HCT116 (cell line): ENCODE measurements around the gene HSP90AA1. TPM values are rescaled to one million over a fixed set of nuclear protein-coding genes. Genes with fewer than 3 reads are reported as not detected.

Experiments
- ATAC-seq: fragments of 200-7000 bp; cut with Tn5 transposase; 2 replicates; pipeline ENCODE4 v1.9.1; 2020; ENCODE audit warnings: mild to moderate bottlenecking, moderate library complexity
- BruUV-seq: library from RNA; stranded (reverse); fragments of 400-500 nt; replicated peaks from 2 replicates; lab custom pipeline; 2021; lab: Mats Ljungman, UMichigan
- CTCF ChIA-PET: fragments of 300-600 bp; sonication (Branson Sonifier 250); formaldehyde crosslinking; loops from one replicate; lab custom pipeline; 2021; ENCODE audit warnings: antibody characterized with exemption; lab: Charles Lee
- POLR2A ChIA-PET: fragments of 300-600, 350-600 bp; sonication (Branson Sonifier 250); formaldehyde crosslinking; loops from one replicate; lab custom pipeline; 2021; ENCODE audit warnings: antibody characterized with exemption; lab: Charles Lee
- RAD21 ChIA-PET, 2 experiments: fragments of 300-600 bp; sonication (Branson Sonifier 250); formaldehyde crosslinking; loops; one replicate each; lab custom pipeline; 2023; ENCODE audit warnings: low total read pairs in 2 of 2; ENCODE audit not compliant: uncharacterized antibody in 2 of 2, unreplicated experiment in 2 of 2, low non-redundant PET in 1 of 2; lab: Charles Lee
- DNase-seq: peaks from one replicate; pipeline ENCODE4 v3.0.0-alpha.2; 2010; ENCODE audit warnings: low read depth, low spot score
- H2AFZ ChIP-seq: fragments of 200-600 bp; shearing (Covaris generic), sonication (generic); 2 replicates; pipeline ENCODE4 v1.6.1; 2017; ENCODE audit warnings: low read depth, mixed run types, mixed read lengths, antibody characterized with exemption, low read length; ENCODE audit not compliant: poor library complexity, severe bottlenecking
- H3K27ac ChIP-seq: 2 replicates; pipeline ENCODE4 v1.5.1; 2012; ENCODE audit warnings: low read depth, low read length
- H3K27me3 ChIP-seq: fragments of 200-600 bp; sonication (generic); 2 replicates; pipeline ENCODE4 v1.6.1; 2016; ENCODE audit warnings: mixed run types, low read length, mixed read lengths; ENCODE audit not compliant: insufficient read depth
- H3K36me3 ChIP-seq, 2 experiments: fragments of 200-500 bp in 1 of 2; fragments of 200-600 bp in 1 of 2; sonication (Bioruptor generic) in 1 of 2; sonication (generic) in 1 of 2; 2 replicates each; pipeline versions ENCODE4 v1.5.1 to v1.6.1; 2014 to 2016; ENCODE audit warnings: low read length in 2 of 2, inconsistent platforms in 1 of 2, mixed read lengths in 1 of 2, mixed run types in 1 of 2; ENCODE audit not compliant: insufficient read depth in 2 of 2, control insufficient read depth in 1 of 2
- H3K4me1 ChIP-seq, 2 experiments: fragments of 200-600 bp in 1 of 2; sonication (generic) in 1 of 2; 2 replicates each; pipeline versions ENCODE4 v1.5.1 to v1.6.1; 2012 to 2017; ENCODE audit warnings: low read length in 2 of 2, inconsistent platforms in 1 of 2, mild to moderate bottlenecking in 1 of 2, mixed read lengths in 1 of 2, mixed run types in 1 of 2, moderate library complexity in 1 of 2; ENCODE audit not compliant: insufficient read depth in 2 of 2, control insufficient read depth in 1 of 2
- H3K4me2 ChIP-seq: fragments of 200-600 bp; sonication (generic); 2 replicates; pipeline ENCODE4 v1.6.1; 2017; ENCODE audit warnings: mixed run types, low read length, mixed read lengths
- H3K4me3 ChIP-seq, 2 experiments: fragments of 200-600 bp in 1 of 2; sonication (generic) in 1 of 2; replicated peaks in 1 of 2; 2 replicates each; pipeline ENCODE4 v1.5.1; 2011 to 2016; ENCODE audit warnings: low read length in 2 of 2, control low read depth in 1 of 2, low read depth in 1 of 2, mild to moderate bottlenecking in 1 of 2, mixed read lengths in 1 of 2, mixed run types in 1 of 2
- H3K79me2 ChIP-seq: fragments of 200-600 bp; sonication (generic); 2 replicates; pipeline ENCODE4 v1.6.1; 2017; ENCODE audit warnings: mild to moderate bottlenecking, mixed run types, low read length, moderate library complexity, mixed read lengths; ENCODE audit not compliant: insufficient read depth
- H3K9ac ChIP-seq: fragments of 200-600 bp; sonication (generic); 2 replicates; pipeline ENCODE4 v1.6.1; 2016; ENCODE audit warnings: low read length, mixed read lengths
- H3K9me2 ChIP-seq: fragments of 200-600 bp; sonication (generic), shearing (Covaris generic); 2 replicates; pipeline ENCODE4 v1.6.1; 2017; ENCODE audit warnings: mixed run types, mild to moderate bottlenecking, moderate library complexity; ENCODE audit not compliant: insufficient read depth
- H3K9me3 ChIP-seq, 2 experiments: fragments of 200-500 bp in 1 of 2; fragments of 200-600 bp in 1 of 2; sonication (Bioruptor generic) in 1 of 2; sonication (generic) in 1 of 2; 2 replicates each; pipeline ENCODE4 v1.6.1; 2014 to 2017; ENCODE audit warnings: low read length in 2 of 2, mixed read lengths in 2 of 2, inconsistent platforms in 1 of 2, low read depth in 1 of 2, mild to moderate bottlenecking in 1 of 2, mixed run types in 1 of 2, moderate library complexity in 1 of 2; ENCODE audit not compliant: control insufficient read depth in 1 of 2, insufficient read depth in 1 of 2
- H4K20me1 ChIP-seq: fragments of 200-600 bp; sonication (generic), shearing (Covaris generic); 2 replicates; pipeline ENCODE4 v1.6.1; 2017; ENCODE audit warnings: mixed run types, mild to moderate bottlenecking, moderate library complexity; ENCODE audit not compliant: insufficient read depth
- CBX3 ChIP-seq: IDR thresholded peaks from 2 replicates; pipeline ENCODE4 v1.6.1; 2012; ENCODE audit warnings: low read depth
- CEBPB ChIP-seq: IDR thresholded peaks from 2 replicates; pipeline ENCODE4 v1.6.1; 2012; ENCODE audit warnings: low read depth
- EGR1 ChIP-seq: IDR thresholded peaks from 2 replicates; pipeline ENCODE4 v1.6.1; 2012; ENCODE audit warnings: low read depth
- ELF1 ChIP-seq: IDR thresholded peaks from 2 replicates; pipeline ENCODE4 v1.6.1; 2012; ENCODE audit warnings: low read depth, borderline replicate concordance
- EZH2 ChIP-seq: fragments of 200-600 bp; sonication (generic); IDR thresholded peaks from 2 replicates; pipeline ENCODE4 v1.6.1; 2017; ENCODE audit warnings: antibody characterized with exemption, mixed run types
- EZH2phosphoT487 ChIP-seq: fragments of 200-600 bp; IDR thresholded peaks from 2 replicates; pipeline ENCODE4 v1.6.1; 2018; ENCODE audit warnings: antibody characterized with exemption, borderline replicate concordance
- FOSL1 ChIP-seq: IDR thresholded peaks from 2 replicates; pipeline ENCODE4 v1.6.1; 2012; ENCODE audit warnings: low read depth
- JUND ChIP-seq: IDR thresholded peaks from 2 replicates; pipeline ENCODE4 v1.6.1; 2012
- POLR2A ChIP-seq: IDR thresholded peaks from 2 replicates; pipeline ENCODE4 v1.7.0; 2011; ENCODE audit warnings: borderline replicate concordance; ENCODE audit not compliant: insufficient read depth, insufficient read length; ENCODE audit errors: extremely low read depth
- POLR2AphosphoS5 ChIP-seq: IDR thresholded peaks from 2 replicates; pipeline ENCODE4 v1.6.1; 2011; ENCODE audit warnings: mild to moderate bottlenecking, low read depth, low read length, moderate library complexity
- RAD21 ChIP-seq: IDR thresholded peaks from 2 replicates; pipeline ENCODE4 v1.6.1; 2012; ENCODE audit warnings: low read depth, mild to moderate bottlenecking
- REST ChIP-seq: IDR thresholded peaks from 2 replicates; pipeline ENCODE4 v1.6.1; 2012; ENCODE audit warnings: low read depth
- SIN3A ChIP-seq: IDR thresholded peaks from 2 replicates; pipeline ENCODE4 v1.6.1; 2012; ENCODE audit warnings: low read depth
- SP1 ChIP-seq: IDR thresholded peaks from 2 replicates; pipeline ENCODE4 v1.6.1; 2012; ENCODE audit warnings: low read depth
- SRF ChIP-seq: IDR thresholded peaks from 2 replicates; pipeline ENCODE4 v1.6.1; 2012; ENCODE audit warnings: low read depth
- TCF7L2 ChIP-seq: IDR thresholded peaks from 2 replicates; pipeline ENCODE4 v1.7.0; 2011; ENCODE audit warnings: borderline replicate concordance, inconsistent platforms; ENCODE audit not compliant: insufficient read depth, insufficient read length; ENCODE audit errors: extremely low read depth
- YY1 ChIP-seq: IDR thresholded peaks from 2 replicates; pipeline ENCODE4 v1.6.1; 2011; ENCODE audit warnings: low read length, low read depth, moderate library complexity, mild to moderate bottlenecking; ENCODE audit not compliant: insufficient replicate concordance; ENCODE audit errors: extremely low read depth
- ZFX ChIP-seq: fragments of 450-650 bp; IDR thresholded peaks from 2 replicates; pipeline ENCODE4 v1.6.1; 2017
- ZNF274 ChIP-seq: fragments of 200-500 bp; sonication (Bioruptor generic); IDR thresholded peaks from 2 replicates; pipeline ENCODE4 v1.6.1; 2014; ENCODE audit warnings: mild to moderate bottlenecking, low read depth, low read length, inconsistent platforms
- intact Hi-C: fragments of 100-400 bp; cut with micrococcal nuclease; formaldehyde crosslinking; loops from 2 replicates; pipeline ENCODE4 v1.10.0; 2022
- total RNA-seq: library from RNA; stranded (reverse); gene quantifications from one replicate; pipeline ENCODE4 v1.2.1, GENCODE V29; 2021; ENCODE audit not compliant: unreplicated experiment
- TF ChIP-seq, protein P1 (sequence below): IDR thresholded peaks from 2 replicates; pipeline ENCODE4 v1.6.1; 2012
- TF ChIP-seq, protein P2 (sequence below): IDR thresholded peaks from 2 replicates; pipeline ENCODE4 v1.6.1; 2012
- TF ChIP-seq, protein P3 (sequence below): IDR thresholded peaks from 2 replicates; pipeline ENCODE4 v1.6.1; 2011; ENCODE audit warnings: mild to moderate bottlenecking, low read length, moderate library complexity; ENCODE audit not compliant: insufficient replicate concordance; ENCODE audit errors: extremely low read depth

Gene HSP90AA1
- total RNA-seq, 1 experiment from 2014 or later: 1,380 TPM

- Histone ChIP-seq H3K9me3 (peaks cover 0 to 8% of the 10 kb centered on the region in 2 experiments; a peak in 1 of 4 replicates), H3K9ac (peak overlapping the region; percentile 52), H3K27ac (peak overlapping the region; percentile 98), H3K4me2 (peak overlapping the region; percentile 61), H3K4me1 (peaks cover 31 to 36% of the 10 kb centered on the region in 2 experiments), H3K79me2 (no peaks in the 10 kb centered on the region), H3K4me3 (0 out of 4 replicates have a peak overlapping the region, but pooled peaks of 1 of the 2 experiments have one; percentile 17), H2AFZ (peak overlapping the region; percentile 60), H4K20me1 (no peaks in the 10 kb centered on the region), H3K27me3 (no peaks in the 10 kb centered on the region), H3K9me2 (no peaks in the 10 kb centered on the region), H3K36me3 (no peaks in the 10 kb centered on the region)
- DNase-seq (peak; percentile 94), ATAC-seq (peak; percentile 89)
- ChIA-PET CTCF (interaction anchor here (2.3 kb wide), 1 partner anchor 25 kb away, joined by 6 read pairs; no protein-coding TSS in a partner anchor), POLR2A (interaction anchor here (1.0 to 1.5 kb wide), 3 partner anchors 8 to 20 kb away, joined by 3 to 4 read pairs (median 4); no protein-coding TSS in a partner anchor), RAD21 (no interaction called here)
- BruUV-seq: TSS peak; percentile 87
- intact Hi-C loops: loop anchor here (2.0 kb wide), 1 partner anchor 15 kb away; the partner anchor contains the start of gene HSP90AA1
- TF ChIP-seq ELF1 (peak; percentile 55; the same call in 1 of the 2 replicates), POLR2A (no peak), FOSL1 (peak; percentile 88), JUND (peak; percentile 80), EZH2phosphoT487 (no peak), SIN3A (peak; percentile 63; the same call in 1 of the 2 replicates), CBX3 (peak; percentile 59), ZNF274 (no peak), REST (no peak), RAD21 (peak; percentile 7; the same call in 1 of the 2 replicates), EGR1 (no peak; the same call in 1 of the 2 replicates), POLR2AphosphoS5 (peak; percentile 39; the same call in 1 of the 2 replicates), ZFX (no peak), TCF7L2 (peak; percentile 31), YY1 (peak; percentile 38), CEBPB (peak; percentile 84), SRF (0 out of 2 replicates have a peak, but pooled peaks have one; percentile 23), EZH2 (no peak), SP1 (peak; percentile 68)
- TF ChIP-seq, protein P1, sequence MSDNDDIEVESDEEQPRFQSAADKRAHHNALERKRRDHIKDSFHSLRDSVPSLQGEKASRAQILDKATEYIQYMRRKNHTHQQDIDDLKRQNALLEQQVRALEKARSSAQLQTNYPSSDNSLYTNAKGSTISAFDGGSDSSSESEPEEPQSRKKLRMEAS: peak; percentile 90
- TF ChIP-seq, protein P2, sequence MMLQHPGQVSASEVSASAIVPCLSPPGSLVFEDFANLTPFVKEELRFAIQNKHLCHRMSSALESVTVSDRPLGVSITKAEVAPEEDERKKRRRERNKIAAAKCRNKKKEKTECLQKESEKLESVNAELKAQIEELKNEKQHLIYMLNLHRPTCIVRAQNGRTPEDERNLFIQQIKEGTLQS: no peak
- TF ChIP-seq, protein P3, sequence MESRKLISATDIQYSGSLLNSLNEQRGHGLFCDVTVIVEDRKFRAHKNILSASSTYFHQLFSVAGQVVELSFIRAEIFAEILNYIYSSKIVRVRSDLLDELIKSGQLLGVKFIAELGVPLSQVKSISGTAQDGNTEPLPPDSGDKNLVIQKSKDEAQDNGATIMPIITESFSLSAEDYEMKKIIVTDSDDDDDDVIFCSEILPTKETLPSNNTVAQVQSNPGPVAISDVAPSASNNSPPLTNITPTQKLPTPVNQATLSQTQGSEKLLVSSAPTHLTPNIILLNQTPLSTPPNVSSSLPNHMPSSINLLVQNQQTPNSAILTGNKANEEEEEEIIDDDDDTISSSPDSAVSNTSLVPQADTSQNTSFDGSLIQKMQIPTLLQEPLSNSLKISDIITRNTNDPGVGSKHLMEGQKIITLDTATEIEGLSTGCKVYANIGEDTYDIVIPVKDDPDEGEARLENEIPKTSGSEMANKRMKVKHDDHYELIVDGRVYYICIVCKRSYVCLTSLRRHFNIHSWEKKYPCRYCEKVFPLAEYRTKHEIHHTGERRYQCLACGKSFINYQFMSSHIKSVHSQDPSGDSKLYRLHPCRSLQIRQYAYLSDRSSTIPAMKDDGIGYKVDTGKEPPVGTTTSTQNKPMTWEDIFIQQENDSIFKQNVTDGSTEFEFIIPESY: no peak
These were observed 15.4 kb downstream of the HSP90AA1 start for GRCh38 chr14:102071283-102071998.
